Effector memory CD4-positive, alpha-beta T cell (primary cell): ENCODE data around the gene GNA14.
"Not testable (repeated sequence)": the region's sequence is repeated elsewhere in the genome, so short reads cannot be mapped to it uniquely, and the experiment has no call there.

ENCODE experiments used
- DNase-seq, 3 donors: peaks; one replicate each; pipeline ENCODE4 v3.0.0-alpha.2; 2020
- H3K27ac ChIP-seq: 2 replicates; pipeline ENCODE4 v1.7.0; 2013; ENCODE audit warnings: mild to moderate bottlenecking, low read length, moderate library complexity; ENCODE audit not compliant: insufficient read depth, poor library complexity, severe bottlenecking
- H3K27me3 ChIP-seq: replicated peaks from 2 replicates; pipeline ENCODE4 v1.7.0; 2013; ENCODE audit warnings: mild to moderate bottlenecking, low read length; ENCODE audit not compliant: insufficient read depth, control insufficient read depth, poor library complexity, severe bottlenecking
- H3K36me3 ChIP-seq: 2 replicates; pipeline ENCODE4 v1.7.0; 2013; ENCODE audit warnings: mild to moderate bottlenecking, low read length, moderate library complexity; ENCODE audit not compliant: control insufficient read depth, insufficient read depth
- H3K4me1 ChIP-seq: 2 replicates; pipeline ENCODE4 v1.7.0; 2013; ENCODE audit warnings: low read length, mild to moderate bottlenecking; ENCODE audit not compliant: control insufficient read depth, insufficient read depth, poor library complexity, severe bottlenecking
- H3K4me3 ChIP-seq: 2 replicates; pipeline ENCODE4 v1.7.0; 2013; ENCODE audit warnings: low read length, low read depth, mild to moderate bottlenecking; ENCODE audit not compliant: insufficient read depth, poor library complexity, severe bottlenecking
- H3K9me3 ChIP-seq: 2 replicates; pipeline ENCODE4 v1.7.0; 2013; ENCODE audit warnings: mild to moderate bottlenecking, low read length, moderate library complexity; ENCODE audit not compliant: control insufficient read depth

Gene GNA14

DNA sequence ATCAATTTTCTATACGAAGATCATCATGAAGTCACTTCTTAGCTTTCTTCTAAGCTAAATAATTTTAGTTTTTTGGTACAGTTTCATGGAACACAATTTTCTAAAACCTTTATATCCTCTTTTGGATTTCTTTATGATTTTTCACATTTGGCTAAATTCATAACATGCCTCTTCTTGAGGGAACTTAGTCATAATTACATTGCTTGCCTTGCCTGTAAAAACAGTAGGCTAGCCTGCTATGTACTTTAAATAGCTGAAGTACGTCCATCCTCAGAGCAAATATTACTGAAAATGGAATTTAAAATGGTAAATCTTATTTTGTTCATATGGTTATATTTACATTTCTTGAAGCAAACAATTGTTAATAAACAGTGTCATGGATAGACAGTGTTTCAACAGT is 245.8 kb downstream of the GNA14 start:
- H3K27ac ChIP-seq, result no peak overlapping the region
- no peak for DNase-seq
- no peaks in the 10 kb centered on the region for H3K4me1 ChIP-seq
- H3K27me3 ChIP-seq, result no peaks in the 10 kb centered on the region
- no peaks in the 10 kb centered on the region for H3K9me3 ChIP-seq
- H3K4me3 ChIP-seq, result no peak overlapping the region
- H3K36me3 ChIP-seq, result no peaks in the 10 kb centered on the region

DNA sequence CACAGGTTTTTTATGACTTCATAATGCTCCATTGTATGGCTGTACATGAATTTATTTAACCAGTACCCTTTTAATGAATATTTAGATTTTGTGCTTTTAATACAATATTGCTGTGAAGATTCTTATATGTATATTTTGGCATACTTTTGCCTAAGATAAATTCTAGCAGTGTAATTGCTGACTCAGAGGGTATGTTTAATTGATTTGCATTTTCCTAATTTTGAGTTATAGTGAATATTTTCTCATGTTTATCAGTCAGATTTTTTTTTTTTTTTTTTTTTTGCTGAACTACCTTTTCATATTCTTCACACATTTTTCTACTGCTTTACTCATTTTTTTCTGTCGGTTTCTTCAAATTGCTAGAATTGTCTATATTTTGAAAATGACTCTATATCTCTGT is 248.2 kb downstream of the GNA14 start:
- no peak for DNase-seq
- H3K27me3 ChIP-seq, result no peaks in the 10 kb centered on the region
- H3K4me1 ChIP-seq, result no peaks in the 10 kb centered on the region
- H3K27ac ChIP-seq, result no peak overlapping the region
- H3K9me3 ChIP-seq, result no peaks in the 10 kb centered on the region
- no peak overlapping the region for H3K4me3 ChIP-seq
- no peaks in the 10 kb centered on the region for H3K36me3 ChIP-seq

DNA sequence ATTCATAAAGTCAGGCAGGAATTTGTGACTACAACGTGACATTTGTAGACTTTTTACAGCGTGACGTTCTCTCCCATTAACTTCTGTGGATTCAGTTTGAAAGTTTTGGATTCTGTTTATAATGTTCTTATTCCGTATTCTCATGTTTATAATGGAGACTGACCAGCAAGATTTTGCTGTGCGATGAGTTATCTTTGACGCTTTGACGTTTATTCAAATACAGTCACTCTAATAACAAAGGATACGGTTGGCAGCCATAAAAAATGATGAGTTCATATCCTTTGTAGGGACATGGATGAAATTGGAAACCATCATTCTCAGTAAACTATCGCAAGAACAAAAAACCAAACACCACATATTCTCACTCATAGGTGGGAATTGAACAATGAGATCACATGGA is 249.5 kb downstream of the GNA14 start:
- not testable (repeated sequence) for H3K4me1 ChIP-seq, H3K27me3 ChIP-seq, H3K4me3 ChIP-seq, H3K36me3 ChIP-seq, H3K27ac ChIP-seq, H3K9me3 ChIP-seq, DNase-seq

DNA sequence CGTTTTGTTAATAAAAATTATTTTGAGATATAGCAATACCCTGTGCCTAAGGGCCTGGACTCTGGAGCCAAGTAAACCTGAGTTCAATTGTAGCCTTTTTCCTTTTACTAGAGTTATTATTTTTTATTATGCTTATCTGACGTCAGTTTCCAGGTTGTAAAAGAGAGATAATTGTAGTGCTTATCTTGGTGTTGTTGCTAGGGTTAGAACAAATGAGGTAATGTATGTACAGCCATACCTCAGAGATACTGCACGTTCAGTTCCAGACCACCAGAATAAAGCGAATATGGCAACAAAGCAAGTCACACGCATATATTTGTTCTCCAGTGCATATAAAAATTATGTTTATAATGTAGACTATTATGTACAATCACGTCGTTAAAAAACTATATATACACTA is 255.8 kb downstream of the GNA14 start:
- DNase-seq, result no peak
- Histone ChIP-seq H3K27me3 (no peaks in the 10 kb centered on the region), H3K4me3 (no peak overlapping the region), H3K4me1 (no peaks in the 10 kb centered on the region), H3K9me3 (no peaks in the 10 kb centered on the region), H3K36me3 (no peaks in the 10 kb centered on the region), H3K27ac (no peak overlapping the region)

DNA sequence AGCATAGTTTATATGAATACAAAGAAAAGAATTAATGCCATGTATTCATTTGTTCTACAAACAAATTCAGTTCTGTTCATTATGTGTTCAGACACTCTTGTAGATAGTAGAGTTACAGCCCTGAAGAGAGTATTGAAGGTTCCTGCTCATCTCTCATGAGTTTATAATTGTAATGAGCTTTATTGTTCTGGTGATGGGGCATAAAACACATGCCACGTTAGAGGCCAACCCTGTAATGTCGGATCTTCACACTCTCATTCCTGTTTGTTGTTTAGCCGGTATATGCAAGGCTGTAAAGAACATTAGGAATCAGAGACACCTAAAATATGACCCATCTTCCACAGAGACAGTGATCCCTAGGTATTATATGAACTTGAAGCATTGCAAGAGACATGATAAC is 256.3 kb downstream of the GNA14 start:
- Histone ChIP-seq H3K27me3 (no peaks in the 10 kb centered on the region), H3K27ac (no peak overlapping the region), H3K9me3 (no peaks in the 10 kb centered on the region), H3K4me3 (no peak overlapping the region), H3K4me1 (no peaks in the 10 kb centered on the region), H3K36me3 (no peaks in the 10 kb centered on the region)
- no peak for DNase-seq

DNA sequence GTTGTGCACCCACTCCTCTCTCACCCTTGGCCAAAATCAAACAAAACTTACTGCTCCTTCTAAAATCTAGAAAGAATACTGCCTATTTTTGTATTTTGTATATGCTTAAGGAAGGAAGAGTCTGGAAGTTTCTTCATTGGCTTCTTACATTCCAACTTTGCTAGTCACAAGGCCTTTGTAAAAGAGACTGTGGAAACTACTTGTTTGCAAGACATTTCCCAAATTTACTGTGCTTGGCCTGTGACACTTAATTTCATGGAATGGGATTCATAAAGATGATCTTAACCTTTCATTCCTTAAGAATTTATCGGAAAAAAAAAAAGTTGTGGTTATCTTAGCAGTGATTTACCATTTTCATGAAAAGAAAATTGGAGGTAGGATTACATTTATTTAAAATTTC is 261.9 kb downstream of the GNA14 start:
- Histone ChIP-seq H3K4me1 (no peaks in the 10 kb centered on the region), H3K4me3 (no peak overlapping the region), H3K9me3 (no peaks in the 10 kb centered on the region), H3K27ac (no peak overlapping the region), H3K36me3 (peaks cover 7% of the 10 kb centered on the region), H3K27me3 (no peaks in the 10 kb centered on the region)
- DNase-seq, result no peak

DNA sequence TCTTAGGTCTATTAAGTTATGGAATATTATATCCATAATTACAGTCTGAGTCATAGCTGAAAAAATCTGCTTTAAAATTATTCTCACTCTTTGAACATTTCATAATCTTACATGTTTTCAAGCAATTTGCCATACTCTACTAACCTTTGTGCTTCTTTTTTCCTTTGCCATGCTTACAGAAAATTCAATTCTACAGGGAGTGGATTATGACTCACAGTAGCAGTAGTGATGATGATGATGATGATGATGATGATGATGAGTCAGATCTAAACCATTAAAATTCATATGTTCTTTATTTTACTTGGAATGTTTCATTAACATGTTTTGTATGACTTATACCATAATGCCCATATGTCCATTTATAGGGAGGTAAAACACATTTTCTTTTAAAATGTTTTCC is 263.7 kb downstream of the GNA14 start:
- no peak overlapping the region for H3K4me3 ChIP-seq
- peaks cover 12% of the 10 kb centered on the region for H3K36me3 ChIP-seq
- H3K27me3 ChIP-seq, result no peaks in the 10 kb centered on the region
- no peak overlapping the region for H3K27ac ChIP-seq
- H3K9me3 ChIP-seq, result no peaks in the 10 kb centered on the region
- H3K4me1 ChIP-seq, result no peaks in the 10 kb centered on the region
- DNase-seq, result no peak

DNA sequence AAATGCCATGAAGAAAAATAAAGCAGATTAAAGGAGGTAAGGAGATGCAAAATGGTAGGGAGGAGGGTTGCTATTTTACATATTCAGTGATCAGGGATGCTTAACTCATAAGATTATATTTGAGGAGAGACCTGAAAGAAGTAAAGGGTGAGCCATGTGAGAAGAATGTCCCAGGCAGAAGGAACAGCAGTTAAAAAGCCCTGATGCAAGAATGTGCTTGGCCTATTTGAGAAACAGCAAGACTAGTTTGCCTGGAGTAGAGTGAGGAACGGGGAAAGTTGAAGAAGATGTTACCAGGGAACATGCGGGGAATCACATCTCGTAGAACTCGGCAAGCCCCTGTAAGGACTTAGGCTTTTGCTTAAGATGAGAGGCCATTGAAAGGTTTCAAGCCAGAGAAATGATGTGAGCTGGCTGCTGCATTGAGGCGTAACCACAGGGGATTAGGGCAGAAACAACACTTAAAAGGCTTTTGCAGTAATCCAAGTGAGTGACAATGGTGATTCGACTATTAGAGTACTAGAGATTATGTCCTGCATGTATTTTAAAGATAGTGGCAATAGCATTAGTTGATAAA is 272.1 kb downstream of the GNA14 start:
- DNase-seq, result no peak
- H3K27me3 ChIP-seq, result no peaks in the 10 kb centered on the region
- H3K4me3 ChIP-seq, result no peak overlapping the region
- peaks cover 8% of the 10 kb centered on the region for H3K36me3 ChIP-seq
- H3K4me1 ChIP-seq, result no peaks in the 10 kb centered on the region
- no peaks in the 10 kb centered on the region for H3K9me3 ChIP-seq
- H3K27ac ChIP-seq, result no peak overlapping the region

DNA sequence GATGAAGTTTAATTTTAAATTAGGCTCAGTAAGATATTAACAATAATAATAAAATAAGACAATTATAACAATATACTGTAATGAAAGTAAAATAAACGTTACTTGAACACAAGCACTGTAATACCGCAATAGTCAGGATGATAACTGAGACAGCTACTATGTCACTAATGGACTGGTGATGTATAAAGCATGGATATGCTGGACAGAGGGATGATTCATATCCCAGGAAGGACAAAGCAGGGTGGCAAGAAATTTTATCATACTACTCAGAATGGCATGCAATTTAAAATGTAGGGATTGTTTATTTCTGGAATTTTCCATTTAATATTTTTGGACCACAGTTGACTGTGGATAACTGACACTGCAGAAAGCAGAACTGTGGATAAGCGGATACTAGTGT is 273.9 kb downstream of the GNA14 start:
- H3K4me1 ChIP-seq, result no peaks in the 10 kb centered on the region
- no peaks in the 10 kb centered on the region for H3K9me3 ChIP-seq
- H3K36me3 ChIP-seq, result peaks cover 19% of the 10 kb centered on the region
- H3K4me3 ChIP-seq, result no peak overlapping the region
- no peaks in the 10 kb centered on the region for H3K27me3 ChIP-seq
- DNase-seq, result no peak
- no peak overlapping the region for H3K27ac ChIP-seq
